Type B pancreatic cell (in vitro differentiated cells): ENCODE measurements around the gene CCDC57. TPM values are rescaled to one million over a fixed set of nuclear protein-coding genes. Genes with fewer than 3 reads are reported as not detected.

Source experiments
- DNase-seq: peaks from one replicate; pipeline ENCODE4 v3.0.0; 2021; ENCODE audit warnings: mixed read lengths; ENCODE audit not compliant: unreplicated experiment; ENCODE audit errors: extremely low spot score
- H3K27ac Mint-ChIP-seq: 2 replicates; pipeline ENCODE4 v1.8.0; 2021; ENCODE audit warnings: mild to moderate bottlenecking, mixed read lengths
- H3K27me3 Mint-ChIP-seq: 2 replicates; pipeline ENCODE4 v1.8.0; 2021; ENCODE audit warnings: mixed read lengths
- H3K36me3 Mint-ChIP-seq: 2 replicates; pipeline ENCODE4 v1.8.0; 2021; ENCODE audit warnings: mixed read lengths
- H3K4me1 Mint-ChIP-seq: one replicate; pipeline ENCODE4 v1.8.0; 2021; ENCODE audit warnings: mixed read lengths; ENCODE audit not compliant: unreplicated experiment
- H3K4me3 Mint-ChIP-seq: 2 replicates; pipeline ENCODE4 v1.8.0; 2021; ENCODE audit warnings: mild to moderate bottlenecking, mixed read lengths
- H3K9me3 Mint-ChIP-seq: 2 replicates; pipeline ENCODE4 v1.8.0; 2021; ENCODE audit warnings: mixed read lengths
- microRNA-seq: library from miRNA; unstranded; fragments of <30 nt; microRNA quantifications from one replicate; pipeline ENCODE4, GENCODE V29; 2020
- total RNA-seq: library from RNA; stranded (reverse); gene quantifications from 2 replicates; pipeline ENCODE4 v1.2.1, GENCODE V29; 2021; ENCODE audit warnings: low replicate concordance
- TF ChIP-seq, protein P1 (sequence below): fragments of 200-600 bp; sonication (generic); conservative IDR thresholded peaks from 2 replicates; pipeline ENCODE4 v1.5.0; 2021; ENCODE audit warnings: antibody characterized with exemption, mild to moderate bottlenecking

The CCDC57 gene
- total RNA-seq, 1 donor from 2014 or later = 58.7 TPM

DNA sequence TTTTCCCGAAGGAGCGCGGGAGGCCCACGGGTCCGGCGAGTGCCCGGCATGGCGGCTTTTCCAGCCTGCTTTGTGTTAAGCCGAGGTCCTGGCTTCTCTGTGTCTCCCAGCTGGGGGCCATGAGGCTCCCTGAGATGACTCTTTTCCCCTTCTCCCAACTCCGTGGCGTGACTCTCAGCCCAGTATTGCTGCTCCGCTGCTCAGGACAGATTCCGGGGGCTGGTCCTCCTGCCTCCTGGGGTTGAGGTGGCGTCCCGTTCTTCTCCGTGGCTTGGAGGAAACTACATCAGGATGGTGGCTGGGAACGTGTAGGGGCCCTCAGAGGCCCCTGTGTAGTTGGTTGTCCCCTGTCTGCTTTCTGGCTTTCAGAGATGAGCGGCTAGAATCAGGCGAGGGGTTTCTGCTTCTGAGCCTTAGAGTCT is 160.0 kb downstream of the CCDC57 start:
- H3K4me3 Mint-ChIP-seq = peak overlapping the region; percentile 81
- TF ChIP-seq, protein P1, sequence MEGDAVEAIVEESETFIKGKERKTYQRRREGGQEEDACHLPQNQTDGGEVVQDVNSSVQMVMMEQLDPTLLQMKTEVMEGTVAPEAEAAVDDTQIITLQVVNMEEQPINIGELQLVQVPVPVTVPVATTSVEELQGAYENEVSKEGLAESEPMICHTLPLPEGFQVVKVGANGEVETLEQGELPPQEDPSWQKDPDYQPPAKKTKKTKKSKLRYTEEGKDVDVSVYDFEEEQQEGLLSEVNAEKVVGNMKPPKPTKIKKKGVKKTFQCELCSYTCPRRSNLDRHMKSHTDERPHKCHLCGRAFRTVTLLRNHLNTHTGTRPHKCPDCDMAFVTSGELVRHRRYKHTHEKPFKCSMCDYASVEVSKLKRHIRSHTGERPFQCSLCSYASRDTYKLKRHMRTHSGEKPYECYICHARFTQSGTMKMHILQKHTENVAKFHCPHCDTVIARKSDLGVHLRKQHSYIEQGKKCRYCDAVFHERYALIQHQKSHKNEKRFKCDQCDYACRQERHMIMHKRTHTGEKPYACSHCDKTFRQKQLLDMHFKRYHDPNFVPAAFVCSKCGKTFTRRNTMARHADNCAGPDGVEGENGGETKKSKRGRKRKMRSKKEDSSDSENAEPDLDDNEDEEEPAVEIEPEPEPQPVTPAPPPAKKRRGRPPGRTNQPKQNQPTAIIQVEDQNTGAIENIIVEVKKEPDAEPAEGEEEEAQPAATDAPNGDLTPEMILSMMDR = no peak
- H3K9me3 Mint-ChIP-seq = no peaks in the 10 kb centered on the region
- DNase-seq = no peak
- H3K4me1 Mint-ChIP-seq = no peaks in the 10 kb centered on the region
- no peaks in the 10 kb centered on the region for H3K27me3 Mint-ChIP-seq
- H3K27ac Mint-ChIP-seq = no peak overlapping the region
- H3K36me3 Mint-ChIP-seq = no peaks in the 10 kb centered on the region

DNA sequence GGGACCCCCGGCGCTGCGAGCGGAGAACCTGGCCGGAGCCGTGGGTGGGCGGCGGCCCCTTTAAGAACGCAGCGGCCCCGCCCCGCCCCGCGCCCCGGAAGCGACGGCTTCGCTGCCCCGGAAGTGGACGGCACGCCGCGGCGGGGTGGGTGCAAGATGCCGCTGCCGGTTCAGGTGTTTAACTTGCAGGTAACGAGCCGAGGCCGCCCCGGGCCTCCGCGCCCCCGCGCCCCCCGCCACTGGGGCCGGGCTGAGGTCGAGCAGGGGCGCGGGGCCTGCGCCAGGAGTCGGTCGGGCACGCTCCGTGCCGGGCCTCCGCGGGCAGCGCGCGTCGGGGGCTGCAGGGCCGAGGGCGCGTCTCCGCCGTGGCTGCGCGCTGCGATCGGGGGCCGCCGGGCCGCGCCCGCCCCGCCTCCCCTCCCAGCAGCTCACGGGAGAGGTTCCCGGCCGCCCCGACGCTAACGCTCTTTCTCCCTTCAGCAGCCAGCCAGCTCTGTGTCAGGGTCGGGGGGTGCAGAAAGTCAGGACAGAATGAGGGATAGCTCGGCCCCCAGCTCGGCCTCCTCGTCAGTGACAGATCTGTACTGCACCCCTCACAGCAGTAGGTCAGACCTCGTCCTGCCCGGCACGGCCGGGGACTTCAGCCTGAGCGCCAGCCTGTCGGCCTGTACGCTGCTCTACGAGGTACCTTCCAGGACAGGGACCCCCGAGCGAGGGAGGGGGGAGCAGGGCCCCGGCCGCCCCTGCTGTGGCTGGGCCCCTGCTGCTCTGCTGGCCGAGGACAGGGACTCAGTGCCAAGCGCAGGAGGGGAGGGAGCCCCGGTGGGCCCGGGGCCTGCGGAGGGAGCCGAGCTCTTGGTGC is 160.6 kb downstream of the CCDC57 start, which contains the start of the genes GPS1 and RFNG:
GPS1 (plus strand) TSS at position 123 of the 862 bp plus-strand sequence; CDS start at position 157, 34 bp downstream.
RFNG (minus strand) TSS at position 36 of the 862 bp plus-strand sequence. CDS start 45 bp downstream, outside the sequence.
- Mint-ChIP-seq H3K27ac (peak within 1 kb of the TSS; percentile 77), H3K27me3 (no peaks in the 10 kb centered on the region), H3K9me3 (no peaks in the 10 kb centered on the region), H3K4me3 (peak within 1 kb of the TSS; percentile 90), H3K36me3 (peaks cover 5% of the 10 kb centered on the region), H3K4me1 (no peaks in the 10 kb centered on the region)
- no peak for DNase-seq
- TF ChIP-seq, protein P1 = no peak

Small RNAs within 50 kb of the gene (microRNA-seq; reads per million reads assigned to microRNA genes)
- not detected for gene MIR6787

Other genes with a start within 250 kb of the CCDC57 start
- gene ASPSCR1, start 235.2 kb downstream of the CCDC57 start, total RNA-seq = 31.5 and 35.6 TPM in 2 replicates
- 60.4 and 69.3 TPM in 2 replicates for gene CENPX, start 190.0 kb downstream of the CCDC57 start, total RNA-seq
- gene LRRC45, start 189.5 kb downstream of the CCDC57 start, total RNA-seq = 27.6 and 29.4 TPM in 2 replicates
- 41.7 and 51.7 TPM in 2 replicates for gene RAC3, start 181.2 kb downstream of the CCDC57 start, total RNA-seq
- gene DCXR, start 175.1 kb downstream of the CCDC57 start, total RNA-seq = 158 and 175 TPM in 2 replicates
- gene RFNG, start 161.0 kb downstream of the CCDC57 start, total RNA-seq = 35.9 and 43.4 TPM in 2 replicates
- 111 and 112 TPM in 2 replicates for gene GPS1, start 160.9 kb downstream of the CCDC57 start, total RNA-seq
- gene DUS1L, start 147.0 kb downstream of the CCDC57 start, total RNA-seq = 97.0 and 97.1 TPM in 2 replicates
- 228 and 326 TPM in 2 replicates for gene FASN, start 114.6 kb downstream of the CCDC57 start, total RNA-seq
- gene SLC16A3, start 16.2 kb upstream of the CCDC57 start, total RNA-seq = 27.8 and 29.8 TPM in 2 replicates
- gene CSNK1D, start 60.9 kb upstream of the CCDC57 start, total RNA-seq = 176 and 184 TPM in 2 replicates
- gene CD7, start 104.8 kb upstream of the CCDC57 start, total RNA-seq = 1.4 and 1.6 TPM in 2 replicates
- 13.2 and 17.7 TPM in 2 replicates for gene SECTM1, start 120.9 kb upstream of the CCDC57 start, total RNA-seq
- 0.14 TPM in 1 of 2 replicates, not detected in the other for gene TEX19, start 146.4 kb upstream of the CCDC57 start, total RNA-seq
- gene UTS2R, start 158.9 kb upstream of the CCDC57 start, total RNA-seq = 0.21 and 0.97 TPM in 2 replicates
- 47.5 and 49.7 TPM in 2 replicates for gene HEXD, start 205.5 kb upstream of the CCDC57 start, total RNA-seq
- 24.5 and 31.6 TPM in 2 replicates for gene OGFOD3, start 205.7 kb upstream of the CCDC57 start, total RNA-seq
- 51.1 and 78.1 TPM in 2 replicates for gene CYBC1, start 237.9 kb upstream of the CCDC57 start, total RNA-seq
- 75.4 and 111 TPM in 2 replicates for gene NARF, start 245.9 kb upstream of the CCDC57 start, total RNA-seq